Kidney capillary endothelial cell (primary cell): ENCODE measurements around the gene CNIH4.
"Not testable (repeated sequence)": the region's sequence is repeated elsewhere in the genome, so short reads cannot be mapped to it uniquely, and the experiment has no call there.

Experiments
- DNase-seq: peaks from one replicate; pipeline ENCODE4 v3.0.0-alpha.2; 2018; ENCODE audit warnings: low spot score

Gene CNIH4

DNA sequence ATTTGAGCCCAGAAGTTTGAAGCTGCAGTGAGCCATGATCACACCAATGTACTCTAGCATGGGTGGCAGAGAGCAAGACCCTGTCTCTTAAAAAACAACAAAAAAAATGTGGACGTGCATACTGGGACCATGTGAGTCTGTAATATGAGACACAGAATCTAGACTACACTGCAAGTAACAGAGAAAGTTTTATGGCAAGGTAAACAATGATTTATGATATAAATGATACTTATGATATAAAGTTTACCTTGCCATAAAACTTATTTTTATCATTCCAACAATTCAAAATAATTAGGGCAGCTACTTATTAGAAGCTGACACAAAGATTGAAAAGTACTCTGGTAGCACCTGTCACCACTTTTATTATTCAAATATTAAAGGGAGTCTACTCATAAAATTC is 43.2 kb downstream of the CNIH4 start:
- DNase-seq, result no peak

DNA sequence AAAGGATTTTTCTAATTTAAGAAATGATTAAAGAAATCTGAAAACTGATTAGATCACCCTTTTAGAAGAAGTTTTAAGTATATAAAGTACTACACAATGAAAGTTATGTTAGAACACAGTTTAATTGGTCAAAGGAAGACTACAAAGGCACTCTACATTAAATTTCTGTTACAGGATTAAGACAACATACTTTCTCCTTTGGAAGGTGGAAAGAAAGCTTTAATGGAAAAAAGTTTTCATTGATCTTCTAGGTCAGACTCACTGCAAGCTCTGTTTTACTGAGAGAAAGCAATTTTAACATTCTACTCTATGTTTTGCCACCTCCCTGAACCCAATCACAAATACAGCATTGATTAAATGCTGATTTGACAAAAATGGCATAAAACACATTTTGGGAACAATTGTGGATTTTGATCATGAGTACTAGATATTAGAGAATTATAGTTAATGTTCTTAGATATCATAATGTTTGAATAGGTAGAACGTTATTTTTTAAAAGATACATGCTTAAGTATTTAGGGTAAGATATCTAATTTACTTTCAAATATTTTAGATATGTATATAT is 45.9 kb downstream of the CNIH4 start:
- DNase-seq, result no peak

GRCh38 chr1:224404916-224405603 is 48.4 kb downstream of the CNIH4 start:
- no peak for DNase-seq

DNA sequence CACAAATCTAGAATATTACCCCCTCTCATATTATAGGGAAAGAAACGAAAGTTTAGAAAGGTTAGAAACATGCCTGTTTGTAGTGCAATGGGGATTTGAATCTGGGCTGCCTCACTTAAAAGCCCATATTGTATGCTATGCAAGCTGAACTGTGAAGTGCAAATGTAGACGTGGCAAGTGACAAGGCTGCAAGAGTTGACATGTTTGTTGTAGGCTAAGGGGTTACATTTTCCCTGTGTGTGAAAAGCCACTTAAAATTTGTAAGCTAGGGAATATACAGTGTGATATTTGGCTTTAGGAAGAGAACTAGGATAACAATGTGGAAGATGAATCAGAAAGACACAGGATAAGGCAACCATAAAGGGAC is 48.9 kb downstream of the CNIH4 start:
- no peak for DNase-seq

- DNase-seq, result peak; percentile 32
Measured at GRCh38 chr1:224406216-224406615, 49.5 kb downstream of the CNIH4 start.

GRCh38 chr1:224407571-224408293 is 51.1 kb downstream of the CNIH4 start:
- no peak for DNase-seq

GRCh38 chr1:224408294-224408590 is 51.6 kb downstream of the CNIH4 start:
- DNase-seq, result no peak

- no peak for DNase-seq
Measured at GRCh38 chr1:224411766-224412165, 55.1 kb downstream of the CNIH4 start.

- DNase-seq, result no peak
Measured at GRCh38 chr1:224420106-224420505, 63.4 kb downstream of the CNIH4 start.

DNA sequence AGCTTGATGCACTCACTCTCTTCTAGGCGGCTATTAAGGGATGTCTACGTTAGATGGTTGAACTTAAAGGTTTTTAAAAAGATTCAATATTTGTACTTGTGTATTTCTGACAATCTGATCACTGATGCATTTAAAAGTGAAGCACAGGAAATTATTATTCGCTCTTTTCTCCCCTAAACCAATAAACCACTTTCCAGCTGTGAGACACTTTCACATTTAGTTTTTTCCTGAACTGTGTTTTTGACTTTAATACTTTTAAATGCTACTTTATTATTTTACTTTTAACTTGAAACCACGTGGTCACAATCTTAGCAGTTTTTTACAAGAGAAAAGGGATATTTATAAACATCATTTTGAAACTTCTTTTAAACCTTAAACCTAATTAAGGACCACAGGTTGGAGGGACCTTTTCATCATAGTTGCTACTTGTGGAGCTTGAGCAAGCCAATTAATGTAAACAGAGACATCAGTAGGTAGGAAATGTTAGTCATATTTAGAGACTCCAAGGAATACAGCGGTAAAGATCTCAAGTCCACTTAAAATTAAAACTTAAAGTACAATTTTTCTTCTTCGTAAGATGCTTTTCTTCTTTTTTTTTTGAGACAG is 68.7 kb downstream of the CNIH4 start:
- DNase-seq, result no peak

DNA sequence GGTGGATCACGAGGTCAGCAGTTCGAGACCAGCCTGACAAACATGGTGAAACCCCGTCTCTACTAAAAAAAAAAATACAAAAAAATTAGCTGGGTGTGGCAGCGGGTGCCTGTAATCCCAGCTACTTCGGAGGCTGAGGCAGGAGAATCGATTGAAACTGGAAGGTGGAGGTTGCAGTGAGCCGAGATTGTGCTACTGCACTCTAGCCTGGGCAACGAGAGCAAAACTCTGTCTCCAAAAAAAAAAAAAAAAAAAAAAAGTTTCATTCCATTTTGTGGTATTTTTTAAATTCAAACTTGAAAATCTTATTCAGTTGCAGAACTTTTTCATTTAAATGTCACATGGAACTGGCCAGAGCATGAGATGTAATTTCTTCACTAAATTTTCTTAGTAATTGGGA is 70.2 kb downstream of the CNIH4 start:
- not testable (repeated sequence) for DNase-seq

DNA sequence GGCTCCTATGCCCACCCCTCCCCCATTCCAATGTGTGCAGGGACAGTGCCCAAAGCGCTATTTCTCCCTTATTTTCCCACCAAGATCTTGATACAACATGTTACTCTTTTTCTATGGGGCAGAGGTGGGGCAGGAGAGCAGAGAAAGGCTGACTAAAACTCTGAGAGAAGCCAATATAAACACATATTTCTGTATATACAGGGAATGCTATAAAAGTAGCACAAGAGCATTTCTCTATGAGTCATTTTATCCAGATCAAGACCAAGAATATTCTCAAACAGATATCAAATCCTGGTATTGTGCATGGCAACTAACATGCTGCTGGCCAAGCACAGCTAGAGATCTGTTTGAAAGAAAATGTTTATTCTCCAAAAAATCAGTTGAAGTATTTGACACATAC is 70.7 kb downstream of the CNIH4 start:
- DNase-seq, result no peak

GRCh38 chr1:224428713-224429112 is 72.0 kb downstream of the CNIH4 start:
- not testable (repeated sequence) for DNase-seq
